ENCODE measurements around the gene OR51D1.

The OR51D1 gene

DNA sequence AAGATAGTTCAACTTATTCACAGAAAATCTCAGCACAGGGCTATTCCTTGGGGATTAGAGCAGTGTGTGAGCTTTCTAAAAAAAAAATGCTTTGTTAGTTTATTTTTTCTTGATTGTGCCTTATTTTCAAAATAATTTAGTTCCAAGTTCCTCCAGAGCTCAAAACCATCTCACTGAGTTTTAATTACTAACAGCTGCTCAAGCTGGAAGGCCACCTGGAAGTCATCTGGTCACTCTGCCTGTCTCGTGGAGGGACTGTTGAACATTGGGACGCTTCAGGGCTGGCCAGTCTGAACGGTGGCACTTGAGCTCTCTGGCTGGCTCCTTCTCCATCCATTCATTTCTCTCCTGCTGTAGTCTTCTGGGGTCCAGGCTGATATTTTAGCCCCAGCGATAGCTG is 10.5 kb downstream of the OR51D1 start:
- no peak for DNase-seq

GRCh38 chr11:4654635-4655369 is 17.5 kb downstream of the OR51D1 start:
- no peak for DNase-seq

DNA sequence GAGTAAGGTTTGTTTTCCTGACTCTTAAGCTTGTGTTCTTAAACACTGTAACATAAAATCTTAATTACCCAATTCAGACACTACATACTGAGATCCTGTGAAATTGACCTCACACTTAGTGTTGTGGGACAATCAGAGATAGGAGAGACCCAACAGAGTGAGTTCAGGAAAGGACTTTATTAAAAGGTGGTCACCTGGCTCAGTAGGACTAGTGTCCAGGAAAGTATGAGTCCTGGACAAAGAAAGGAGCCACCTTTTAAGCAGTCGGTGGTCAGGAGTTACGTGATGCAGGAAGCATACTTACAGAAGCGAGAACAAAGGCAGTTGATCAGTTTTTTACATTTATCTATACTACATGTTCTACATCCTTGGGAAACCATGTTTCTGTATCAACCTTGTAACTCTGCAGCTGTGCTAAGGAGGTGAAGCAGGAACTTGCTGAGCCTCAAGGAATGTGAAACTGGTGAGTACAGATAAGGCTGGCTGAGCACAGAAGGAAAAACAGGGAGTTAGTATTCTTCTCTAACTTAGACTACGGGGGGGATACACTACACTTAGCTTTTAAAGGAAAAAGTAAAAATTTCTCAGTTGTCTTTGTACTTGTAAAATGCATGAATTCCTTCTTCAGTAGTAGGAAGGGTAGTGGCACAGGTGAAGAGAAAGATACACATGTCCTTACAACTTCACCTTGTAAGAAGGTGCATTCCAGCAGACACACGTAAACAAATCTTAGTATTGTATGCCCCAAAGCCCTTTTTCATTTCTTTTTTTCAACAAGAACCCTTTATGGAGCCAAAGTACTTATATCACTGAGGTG is 21.6 kb downstream of the OR51D1 start:
- no peak for DNase-seq

DNA sequence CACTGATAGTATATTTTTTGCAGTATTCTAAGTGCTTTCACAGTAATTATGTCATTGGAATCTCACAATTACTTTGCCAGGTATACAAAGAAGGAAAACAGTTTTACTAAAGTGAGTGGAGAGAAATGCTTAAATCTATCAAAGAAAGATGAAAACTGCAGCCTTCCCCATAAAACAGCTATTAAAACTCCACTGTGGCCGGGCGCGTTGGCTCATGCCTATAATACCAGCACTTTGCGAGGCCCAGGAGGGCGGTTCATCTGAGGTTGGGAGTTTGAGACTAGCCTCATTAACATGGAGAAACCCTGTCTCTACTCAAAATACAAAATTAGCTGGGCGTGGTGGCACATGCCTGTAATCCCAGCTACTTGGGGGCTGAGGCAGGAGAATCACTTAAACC is 25.6 kb downstream of the OR51D1 start:
- no peak for DNase-seq

DNA sequence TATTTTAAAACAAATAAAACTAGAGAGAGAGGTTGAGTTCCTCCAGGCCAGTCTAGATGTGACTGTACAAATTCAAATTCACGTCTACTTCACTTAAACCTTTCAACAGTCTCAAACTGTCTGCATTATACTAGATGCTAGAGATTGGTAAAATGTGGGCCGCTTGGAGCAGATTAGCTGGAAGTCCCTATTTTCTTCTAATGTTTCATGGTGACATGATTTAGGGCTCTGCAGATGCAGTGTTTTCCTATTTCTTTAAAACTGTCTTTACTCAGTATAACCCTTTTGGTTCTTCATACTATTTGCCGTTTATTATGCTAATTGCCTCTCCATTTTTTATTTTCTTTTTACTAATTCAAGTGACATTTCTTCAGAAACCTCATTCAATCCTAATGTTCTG is 26.9 kb downstream of the OR51D1 start:
- DNase-seq = no peak

DNA sequence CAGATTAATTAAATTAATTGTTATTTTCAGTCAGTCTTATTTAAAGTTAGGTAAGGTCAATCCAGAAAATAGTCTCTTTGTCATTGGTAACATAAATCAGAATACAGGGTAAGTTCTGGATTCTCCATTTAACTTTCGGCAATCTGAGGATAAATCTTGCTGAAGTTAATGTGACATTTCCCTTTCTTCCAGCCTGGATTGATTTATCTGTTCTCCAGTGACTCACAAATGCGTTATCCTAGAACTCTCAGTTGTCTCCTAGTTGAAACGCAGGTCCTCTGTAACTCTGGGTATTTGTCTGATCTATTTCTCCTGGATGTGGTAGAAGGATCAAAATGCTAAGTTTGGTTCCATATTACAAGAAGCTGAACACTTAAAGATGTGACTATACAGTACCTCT is 27.5 kb downstream of the OR51D1 start:
- no peak for DNase-seq

GRCh38 chr11:4665424-4665823 is 28.1 kb downstream of the OR51D1 start:
- DNase-seq = no peak

- DNase-seq = no peak
Measured at GRCh38 chr11:4671741-4672140, 34.5 kb downstream of the OR51D1 start.

- DNase-seq = no peak
Measured at GRCh38 chr11:4672470-4672869, 35.2 kb downstream of the OR51D1 start.

DNA sequence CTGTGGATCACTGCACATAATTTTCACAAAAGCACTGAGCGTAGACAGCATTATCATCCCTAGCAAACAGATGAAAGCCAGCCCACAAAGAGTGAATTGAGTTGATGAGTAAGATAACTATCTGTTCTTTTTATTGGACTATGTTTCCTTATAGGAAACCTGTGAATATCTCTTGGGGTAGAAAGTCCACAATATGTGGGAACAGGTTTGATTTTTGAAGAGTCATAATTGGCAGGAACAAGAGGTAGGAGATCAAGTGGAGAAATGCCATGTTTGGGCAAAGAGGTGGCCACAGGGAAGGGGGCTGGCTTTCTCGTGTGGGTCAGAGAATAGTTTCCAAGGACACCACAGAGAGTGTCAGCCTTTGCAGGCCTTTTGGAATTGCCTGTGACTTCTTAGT is 36.5 kb downstream of the OR51D1 start:
- DNase-seq = no peak

GRCh38 chr11:4677948-4678347 is 40.7 kb downstream of the OR51D1 start:
- no peak for DNase-seq

GRCh38 chr11:4680341-4680740 is 43.1 kb downstream of the OR51D1 start:
- peak in 1 of 2 experiments; percentile 38 for DNase-seq

DNA sequence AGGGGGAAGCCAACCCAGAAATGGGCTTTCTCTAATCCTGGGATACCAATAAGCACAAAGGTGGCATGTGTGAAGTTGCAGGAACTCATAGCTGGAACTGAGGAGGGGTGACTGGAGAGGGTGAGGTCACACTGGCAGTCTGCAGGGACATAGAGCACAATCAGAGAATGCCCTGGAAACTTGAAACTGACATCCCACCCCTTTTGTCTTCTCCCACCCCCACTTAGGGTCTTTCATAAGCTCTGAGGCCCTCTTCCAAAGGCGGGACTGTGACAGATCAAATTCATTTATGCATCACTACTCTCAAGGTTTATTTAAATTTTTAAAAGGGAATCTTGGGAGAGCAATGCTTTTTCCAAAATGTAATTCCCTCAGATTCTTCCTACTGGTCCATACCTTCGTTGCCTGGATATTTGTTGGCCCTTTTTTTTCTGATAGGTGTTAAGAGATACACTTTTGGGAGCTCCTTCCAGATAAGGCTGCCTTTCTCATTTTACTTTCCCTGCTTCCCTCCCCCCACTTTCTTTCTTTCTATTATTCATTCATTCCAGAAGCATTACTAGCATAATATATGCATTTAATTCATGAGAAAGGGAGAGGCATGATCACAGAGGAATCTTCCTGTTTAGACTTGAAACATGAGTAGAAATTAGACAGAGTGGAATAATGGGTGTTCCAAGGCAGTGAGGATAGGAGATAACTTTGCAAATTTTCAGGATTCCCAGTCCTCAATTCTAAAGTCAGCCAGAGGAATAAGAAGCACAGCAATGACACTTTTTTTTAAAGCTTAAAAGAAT is 45.5 kb downstream of the OR51D1 start:
- DNase-seq = no peak

GRCh38 chr11:4684631-4685285 is 47.5 kb downstream of the OR51D1 start:
- no peak for DNase-seq
